ENCODE data around the gene HOXA7. TPM values are rescaled to one million over a fixed set of nuclear protein-coding genes. Genes with fewer than 3 reads are reported as not detected.
A peak's percentile ranks its signal among the peaks of the same experiment; 100 is the strongest.

HOXA7 gene
- total and polyA plus RNA-seq, 2 experiments from 2014 or later, result 0.24 TPM; not detected in 1

GRCh38 chr7:27161721-27162560, 5.5 kb upstream of the HOXA7 start:
- peak; percentile 42 for DNase-seq (ENCODE audit: low spot score)
- Mint-ChIP-seq H3K27me3 (ENCODE audit: insufficient read depth, low read depth, poor library complexity) (peaks cover 99% of the 10 kb centered on the region), H3K4me1 (peaks cover 10% of the 10 kb centered on the region), H3K9me3 (peaks cover 9% of the 10 kb centered on the region; the same call in 2 of the 3 replicates), H3K36me3 (ENCODE audit: low read depth) (no peaks in the 10 kb centered on the region; the same call in 2 of the 3 replicates), H3K4me3 (no peak overlapping the region), H3K27ac (no peak overlapping the region)
- no peak overlapping the region for H3K4me3 ChIP-seq
- no peaks in the 10 kb centered on the region for H3K79me2 ChIP-seq (replicated peaks; ENCODE audit: insufficient read depth)
- H3F3A ChIP-seq (replicated peaks; ENCODE audit: low read depth), result peaks cover 24% of the 10 kb centered on the region
- H4K20me1 ChIP-seq (replicated peaks; ENCODE audit: insufficient read depth), result peaks cover 50% of the 10 kb centered on the region
- no peaks in the 10 kb centered on the region; the same call in 1 of the 2 replicates for H3K4me1 ChIP-seq (ENCODE audit: insufficient read depth)
- no peak overlapping the region for H2AFZ ChIP-seq
- ATAC-seq, result no peak
- no peaks in the 10 kb centered on the region; the same call in 1 of the 2 replicates for H3K36me3 ChIP-seq (ENCODE audit: insufficient read depth)
- H3K27ac ChIP-seq (ENCODE audit: low read depth), result no peak overlapping the region
- no peaks in the 10 kb centered on the region for H3K9me2 ChIP-seq (ENCODE audit: insufficient read depth)
- peaks cover 100% of the 10 kb centered on the region for H3K27me3 ChIP-seq (ENCODE audit: insufficient read depth)
- TF ChIP-seq CREB1 (CRISPR knock-in tag; IDR thresholded peaks at IDR 0.05; ENCODE audit: low read depth) (no peak), CTCF (conservative IDR thresholded peaks at IDR 0.05; ENCODE audit: low read depth in 2 of 2) (no peak), ZNF114 (CRISPR knock-in tag; IDR thresholded peaks at IDR 0.05) (no peak), ZNF331 (CRISPR knock-in tag; IDR thresholded peaks at IDR 0.05; ENCODE audit: low read depth) (no peak), JUNB (IDR thresholded peaks at IDR 0.05; ENCODE audit: unreplicated experiment) (no peak), EZH2phosphoT487 (IDR thresholded peaks at IDR 0.05; ENCODE audit: unreplicated experiment) (peak; percentile 73), EZH2 (IDR thresholded peaks at IDR 0.05; ENCODE audit: low read depth, unreplicated experiment) (peak; percentile 93), ETS1 (IDR thresholded peaks at IDR 0.05) (no peak), ZNF462 (CRISPR knock-in tag; IDR thresholded peaks at IDR 0.05) (no peak)
- H3K4me2 ChIP-seq, result no peak overlapping the region

Data from GM23338 (cell line).